ENCODE data around the gene C10orf95. TPM values are rescaled to one million over a fixed set of nuclear protein-coding genes. Genes with fewer than 3 reads are reported as not detected.

Gene C10orf95
- total and polyA plus RNA-seq, 2 donors (not counting 3 experiments of a cell fraction or from before 2014, with no cell fraction given): 0.08 TPM; not detected in 1

GRCh38 chr10:102484021-102484420, 32.7 kb upstream of the C10orf95 start:
- no peaks in the 10 kb centered on the region for H3K9me3 ChIP-seq (replicated peaks; ENCODE audit: control insufficient read depth, insufficient read depth, low read length)
- no peaks in the 10 kb centered on the region for H3K27me3 ChIP-seq (ENCODE audit: control insufficient read depth in 2 of 2, insufficient read depth in 2 of 2, low read length in 2 of 2)
- dilution Hi-C loops (cut with MboI; ENCODE audit: extremely low pct_ligation_motif_present, low sequenced_read_pairs) (no loop called here), intact Hi-C loops (cut with micrococcal nuclease) (no loop called here)
- H3K4me2 ChIP-seq (ENCODE audit: insufficient read depth, low read length): no peak overlapping the region
- no TSS peak for BruUV-seq (replicated peaks)
- TF ChIP-seq MAX (IDR thresholded peaks at IDR 0.05; ENCODE audit: insufficient read depth, insufficient read length) (no peak), EZH2 (IDR thresholded peaks at IDR 0.05; ENCODE audit: borderline replicate concordance, low read depth, low read length, severe bottlenecking) (no peak), POLR2AphosphoS5 (IDR thresholded peaks at IDR 0.05; ENCODE audit: insufficient read depth, low read depth, low read length) (no peak), POLR2A (IDR thresholded peaks at IDR 0.05; ENCODE audit: low read depth, low read length) (no peak), GATA2 (IDR thresholded peaks at IDR 0.05; ENCODE audit: insufficient read depth, insufficient read length, low read depth, low read length) (no peak), JUN (IDR thresholded peaks at IDR 0.05; ENCODE audit: borderline replicate concordance, insufficient read depth, insufficient read length, low read depth) (no peak), CTCF (IDR thresholded peaks at IDR 0.05; ENCODE audit: extremely low read depth in 1 of 2, insufficient read depth in 1 of 2, low read depth in 1 of 2, low read length in 2 of 2) (no peak)
- DNase-seq (ENCODE audit: low read depth, low spot score): no peak
- H3K36me3 ChIP-seq (ENCODE audit: control insufficient read depth in 2 of 2, extremely low read depth in 1 of 2, insufficient read depth in 2 of 2, low read length in 2 of 2): peaks cover 49 to 80% of the 10 kb centered on the region in 2 experiments
- no peaks in the 10 kb centered on the region for H3K9me1 ChIP-seq (replicated peaks; ENCODE audit: control insufficient read depth, extremely low read depth, insufficient read depth, low read length)
- ChIA-PET POLR2A (no interaction called here), CTCF (interaction anchor here (2.8 kb wide), 1 partner anchor 100 kb away, joined by 18 read pairs; no protein-coding TSS in a partner anchor)
- H3K27ac ChIP-seq (ENCODE audit: insufficient read depth, low read depth, low read length): no peak overlapping the region
- no peak overlapping the region for H3K4me3 ChIP-seq (replicated peaks in 1 of 3; ENCODE audit: insufficient read depth in 1 of 3, low read depth in 1 of 3, low read length in 3 of 3)
- FAIRE-seq: no peak
- no peak overlapping the region for H3K9ac ChIP-seq (replicated peaks; ENCODE audit: extremely low read depth, insufficient read depth, low read length)
- H4K20me1 ChIP-seq (replicated peaks; ENCODE audit: control insufficient read depth, extremely low read depth, insufficient read depth, low read length): no peaks in the 10 kb centered on the region
- H3K4me1 ChIP-seq (ENCODE audit: control insufficient read depth, extremely low read depth, insufficient read depth, low read length): no peaks in the 10 kb centered on the region
- peaks cover 2% of the 10 kb centered on the region for H3K79me2 ChIP-seq (ENCODE audit: control insufficient read depth, insufficient read depth, low read length)
- no peak overlapping the region for H2AFZ ChIP-seq (ENCODE audit: low read depth, low read length)
